HG02678 (cell line): Measurements from ENCODE around the gene KCNH4.
"Not testable (repeated sequence)": the region's sequence is repeated elsewhere in the genome, so short reads cannot be mapped to it uniquely, and the experiment has no call there.

Source experiments
- ATAC-seq: cut with Tn5 transposase; IDR thresholded peaks from one replicate; pipeline ENCODE4 v1.9.1; 2021; ENCODE audit warnings: mild to moderate bottlenecking, moderate library complexity; ENCODE audit not compliant: unreplicated experiment

KCNH4 gene

GRCh38 chr17:42180922-42181850 lies at the start of gene KCNH4:
Gene KCNH4 (minus strand): TSS chr17:42181142. CDS start chr17:42180945, 197 bp downstream.
- peak; percentile 45 for ATAC-seq

- no peak for ATAC-seq
Observed at GRCh38 chr17:42230225-42230624, 49.3 kb upstream of the KCNH4 start.

GRCh38 chr17:42227849-42228700 lies 47.1 kb upstream of the KCNH4 start:
- no peak for ATAC-seq

- ATAC-seq, result no peak
Observed at GRCh38 chr17:42225646-42226045, 44.7 kb upstream of the KCNH4 start.

- ATAC-seq, result no peak
Observed at GRCh38 chr17:42224651-42225050, 43.7 kb upstream of the KCNH4 start.

GRCh38 chr17:42221886-42222745 lies 41.2 kb upstream of the KCNH4 start:
- no peak for ATAC-seq

GRCh38 chr17:42219280-42219679 lies 38.3 kb upstream of the KCNH4 start:
- ATAC-seq, result not testable (repeated sequence)

- ATAC-seq, result no peak
Observed at GRCh38 chr17:42214156-42214555, 33.2 kb upstream of the KCNH4 start.

- ATAC-seq, result no peak
Observed at GRCh38 chr17:42212382-42212781, 31.4 kb upstream of the KCNH4 start.

- ATAC-seq, result not testable (repeated sequence)
Observed at GRCh38 chr17:42211921-42212341, 31.0 kb upstream of the KCNH4 start.

GRCh38 chr17:42210046-42210445 lies 29.1 kb upstream of the KCNH4 start:
- no peak for ATAC-seq

GRCh38 chr17:42206153-42206612 lies 25.2 kb upstream of the KCNH4 start:
- ATAC-seq, result not testable (repeated sequence)

- no peak for ATAC-seq
Observed at GRCh38 chr17:42203354-42203753, 22.4 kb upstream of the KCNH4 start.

GRCh38 chr17:42202696-42203095 lies 21.8 kb upstream of the KCNH4 start:
- ATAC-seq, result no peak

GRCh38 chr17:42202159-42202558 lies 21.2 kb upstream of the KCNH4 start:
- no peak for ATAC-seq

GRCh38 chr17:42201458-42201772 lies 20.5 kb upstream of the KCNH4 start:
- no peak for ATAC-seq

GRCh38 chr17:42200706-42201457 lies 19.9 kb upstream of the KCNH4 start:
- ATAC-seq, result no peak

- ATAC-seq, result no peak
Observed at GRCh38 chr17:42199416-42200011, 18.6 kb upstream of the KCNH4 start.

- ATAC-seq, result no peak
Observed at GRCh38 chr17:42198897-42199296, 18.0 kb upstream of the KCNH4 start.
